Testis (tissue), 2 donors: ENCODE results near the gene CSNK1G2.

Experiments
- CTCF ChIP-seq, 3 experiments: fragments of 450-650 bp in 2 of 3; fragments of 200-600 bp in 1 of 3; sonication (generic) in 1 of 3; IDR thresholded peaks; one replicate each; pipeline ENCODE4 v1.5.1; 2016 to 2019; ENCODE audit warnings: antibody characterized with exemption in 3 of 3, mild to moderate bottlenecking in 2 of 3, moderate library complexity in 1 of 3
- POLR2A ChIP-seq: fragments of 450-650 bp; IDR thresholded peaks from one replicate; pipeline ENCODE4 v1.6.1; 2017; ENCODE audit warnings: antibody characterized with exemption, mild to moderate bottlenecking, moderate library complexity

- TF ChIP-seq CTCF (IDR thresholded peaks at IDR 0.05) (no peak), POLR2A (no peak)
Measured at GRCh38 chr19:1961000-1961883, 20.3 kb downstream of the CSNK1G2 start.
